Cardiac fibroblast (primary cell): ENCODE measurements around the gene KCND1.

Experiments
- DNase-seq, 2 donors: peaks; one replicate each; pipeline versions ENCODE4 v3.0.0 to v3.0.0-alpha.2; 2010; ENCODE audit warnings: low read depth in 2 of 2
- H3K4me3 ChIP-seq, 2 donors: replicated peaks in 1 of 2; 1 replicate in 1 of 2; 2 replicates in 1 of 2; pipeline ENCODE4 v1.5.1; 2011; ENCODE audit warnings: low read depth in 2 of 2, low read length in 2 of 2, mild to moderate bottlenecking in 2 of 2, moderate library complexity in 1 of 2
- CTCF ChIP-seq: IDR thresholded peaks from one replicate; pipeline ENCODE4 v1.5.1; 2011; ENCODE audit warnings: low read depth, mild to moderate bottlenecking, low read length, inconsistent platforms

The KCND1 gene

GRCh38 chrX:48914593-48915493, 56.8 kb downstream of the KCND1 start:
- H3K4me3 ChIP-seq = no peak overlapping the region
- no peak for DNase-seq
- no peak for TF ChIP-seq CTCF

GRCh38 chrX:48913605-48914366, 57.9 kb downstream of the KCND1 start:
- no peak overlapping the region for H3K4me3 ChIP-seq
- no peak for TF ChIP-seq CTCF
- DNase-seq = no peak

- TF ChIP-seq CTCF = no peak
- H3K4me3 ChIP-seq = peak within 1 kb of the TSS; percentile 69 to 80
- DNase-seq = peak; percentile 61 to 69
Observed at GRCh38 chrX:48911412-48912182, 60.0 kb downstream of the KCND1 start, which contains the start of gene SLC35A2. SLC35A2 (minus strand) TSS chrX:48911646; CDS start chrX:48911636, 10 bp downstream.
